MM.1S (cell line): ENCODE data around the gene F11.

Experiments used
- DNase-seq: peaks from one replicate; pipeline ENCODE4 v3.0.0-alpha.2; 2015
- H2AFZ ChIP-seq: fragments of 300-600 bp; sonication (generic); 2 replicates; pipeline ENCODE4 v1.6.0; 2016; ENCODE audit warnings: antibody characterized with exemption, low read length
- H3F3A ChIP-seq: fragments of 300-600 bp; sonication (generic); 2 replicates; pipeline ENCODE4 v1.6.1; 2016; ENCODE audit warnings: mild to moderate bottlenecking, antibody characterized with exemption, low read length, moderate library complexity, mixed read lengths; ENCODE audit not compliant: insufficient read depth
- H3K27ac ChIP-seq: fragments of 300-600 bp; sonication (generic); 2 replicates; pipeline ENCODE4 v1.5.1; 2016; ENCODE audit warnings: mild to moderate bottlenecking, low read length
- H3K27me3 ChIP-seq: fragments of 300-600 bp; sonication (generic); replicated peaks from 2 replicates; pipeline ENCODE4 v1.6.0; 2016; ENCODE audit warnings: low read length; ENCODE audit not compliant: insufficient read depth
- H3K36me3 ChIP-seq: fragments of 300-600 bp; sonication (generic); replicated peaks from 2 replicates; pipeline ENCODE4 v1.6.1; 2016; ENCODE audit warnings: mild to moderate bottlenecking, low read length, mixed read lengths; ENCODE audit not compliant: insufficient read depth
- H3K4me1 ChIP-seq: fragments of 300-600 bp; sonication (generic); 2 replicates; pipeline ENCODE4 v1.6.1; 2016; ENCODE audit warnings: low read length, mixed read lengths
- H3K4me2 ChIP-seq: fragments of 300-600 bp; sonication (generic); 2 replicates; pipeline ENCODE4 v1.6.0; 2016; ENCODE audit warnings: low read depth, low read length
- H3K4me3 ChIP-seq: fragments of 300-600 bp; sonication (generic); 2 replicates; pipeline ENCODE4 v1.5.1; 2016; ENCODE audit warnings: low read length, mixed read lengths
- H3K79me2 ChIP-seq: fragments of 300-600 bp; sonication (generic); 2 replicates; pipeline ENCODE4 v1.6.1; 2016; ENCODE audit warnings: mixed run types, low read length, mixed read lengths
- H3K9ac ChIP-seq: fragments of 300-600 bp; sonication (generic); 2 replicates; pipeline ENCODE4 v1.6.1; 2016; ENCODE audit warnings: low read length, mixed read lengths
- H3K9me2 ChIP-seq: fragments of 300-600 bp; sonication (generic); replicated peaks from 2 replicates; pipeline ENCODE4 v1.6.1; 2016; ENCODE audit warnings: mild to moderate bottlenecking, low read length, mixed read lengths; ENCODE audit not compliant: insufficient read depth
- H3K9me3 ChIP-seq: fragments of 300-600 bp; sonication (generic); replicated peaks from 2 replicates; pipeline ENCODE4 v1.6.1; 2016; ENCODE audit warnings: mild to moderate bottlenecking, low read length, mixed read lengths; ENCODE audit not compliant: insufficient read depth
- H4K20me1 ChIP-seq: fragments of 300-600 bp; sonication (generic); 2 replicates; pipeline ENCODE4 v1.6.1; 2016; ENCODE audit warnings: mild to moderate bottlenecking, low read length, moderate library complexity, mixed read lengths; ENCODE audit not compliant: insufficient read depth
- CTCF ChIP-seq: fragments of 300-600 bp; sonication (generic); IDR thresholded peaks from 2 replicates; pipeline ENCODE4 v1.5.1; 2016; ENCODE audit warnings: antibody characterized with exemption, low read length, mixed read lengths
- EZH2 ChIP-seq: fragments of 300-600 bp; sonication (generic); optimal IDR thresholded peaks from 2 replicates; pipeline ENCODE3; 2017; ENCODE audit warnings: low read depth, mild to moderate bottlenecking, antibody characterized with exemption, low read length, mixed read lengths
- EZH2phosphoT487 ChIP-seq: fragments of 300-600 bp; sonication (generic); IDR thresholded peaks from 2 replicates; pipeline ENCODE4 v1.6.1; 2018; ENCODE audit warnings: antibody characterized with exemption, low read length

F11 gene

GRCh38 chr4:186227221-186227620, 38.8 kb upstream of the F11 start, which contains the start of gene KLKB1:
Gene KLKB1 (plus strand): TSS chr4:186227507. CDS start chr4:186228196, 689 bp downstream.
- no peaks in the 10 kb centered on the region for H3K79me2 ChIP-seq
- H2AFZ ChIP-seq, result no peak within 1 kb of the TSS
- H3K27me3 ChIP-seq, result no peaks in the 10 kb centered on the region
- TF ChIP-seq CTCF (no peak), EZH2phosphoT487 (no peak), EZH2 (no peak)
- no peaks in the 10 kb centered on the region for H3K36me3 ChIP-seq
- H3K4me1 ChIP-seq, result no peaks in the 10 kb centered on the region
- no peak within 1 kb of the TSS for H3K4me2 ChIP-seq
- H3K4me3 ChIP-seq, result no peak within 1 kb of the TSS
- H3K9me2 ChIP-seq, result no peaks in the 10 kb centered on the region; the same call in 1 of the 2 replicates
- DNase-seq, result no peak
- no peaks in the 10 kb centered on the region for H3K9me3 ChIP-seq
- H3K27ac ChIP-seq, result no peak within 1 kb of the TSS
- no peaks in the 10 kb centered on the region for H3F3A ChIP-seq
- no peak within 1 kb of the TSS for H3K9ac ChIP-seq
- no peaks in the 10 kb centered on the region for H4K20me1 ChIP-seq

- Histone ChIP-seq H3K79me2 (no peaks in the 10 kb centered on the region), H3K27ac (no peak overlapping the region), H3K9ac (no peak overlapping the region), H3K4me3 (no peak overlapping the region), H4K20me1 (no peaks in the 10 kb centered on the region), H3K9me3 (no peaks in the 10 kb centered on the region), H3K36me3 (no peaks in the 10 kb centered on the region), H2AFZ (no peak overlapping the region), H3K4me2 (no peak overlapping the region), H3K27me3 (no peaks in the 10 kb centered on the region), H3F3A (no peaks in the 10 kb centered on the region), H3K4me1 (no peaks in the 10 kb centered on the region), H3K9me2 (no peaks in the 10 kb centered on the region; the same call in 1 of the 2 replicates)
- no peak for TF ChIP-seq EZH2phosphoT487
- TF ChIP-seq EZH2, result no peak
- no peak for TF ChIP-seq CTCF
- no peak for DNase-seq
Observed at GRCh38 chr4:186227744-186228513, 38.1 kb upstream of the F11 start.

- no peak overlapping the region for H3K4me2 ChIP-seq
- no peak overlapping the region for H3K4me3 ChIP-seq
- no peaks in the 10 kb centered on the region for H3K27me3 ChIP-seq
Observed at GRCh38 chr4:186228514-186228894, 37.5 kb upstream of the F11 start.

More at GRCh38 chr4:186228514-186228894, 37.5 kb upstream of the F11 start:
- no peak overlapping the region for H3K9ac ChIP-seq
- no peaks in the 10 kb centered on the region for H3K36me3 ChIP-seq
- no peaks in the 10 kb centered on the region for H3K9me3 ChIP-seq
- H3K79me2 ChIP-seq, result no peaks in the 10 kb centered on the region
- no peak overlapping the region for H2AFZ ChIP-seq
- H3K9me2 ChIP-seq, result no peaks in the 10 kb centered on the region; the same call in 1 of the 2 replicates
- DNase-seq, result no peak
- TF ChIP-seq EZH2phosphoT487 (no peak), EZH2 (no peak), CTCF (no peak)
- H3K4me1 ChIP-seq, result no peaks in the 10 kb centered on the region
- H3F3A ChIP-seq, result no peaks in the 10 kb centered on the region
- H3K27ac ChIP-seq, result no peak overlapping the region
- H4K20me1 ChIP-seq, result no peaks in the 10 kb centered on the region
